ENCODE data around the gene ATRNL1.

Gene ATRNL1

GRCh38 chr10:115092258-115092554 is 959 bp upstream of the ATRNL1 start:
- DNase-seq (ENCODE audit: extremely low spot score), result no peak
- ChIA-PET CTCF (no interaction called here), POLR2A (interaction anchor here (0.9 kb wide), 1 partner anchor 155 kb away, joined by 4 read pairs; the partner anchor contains the start of gene TRUB1)
- TF ChIP-seq SUZ12 (IDR thresholded peaks at IDR 0.05) (no peak), BHLHE40 (IDR thresholded peaks at IDR 0.05; ENCODE audit: borderline replicate concordance) (no peak), ZNF384 (IDR thresholded peaks at IDR 0.05) (no peak), HDGF (IDR thresholded peaks at IDR 0.05; ENCODE audit: borderline replicate concordance) (no peak), ARNT (IDR thresholded peaks at IDR 0.05) (no peak), SP1 (IDR thresholded peaks at IDR 0.05) (no peak), FOXM1 (IDR thresholded peaks at IDR 0.05; ENCODE audit: borderline replicate concordance) (no peak), FOXA1 (IDR thresholded peaks at IDR 0.05) (no peak), CTBP1 (IDR thresholded peaks at IDR 0.05; ENCODE audit: borderline replicate concordance) (no peak), PKNOX1 (IDR thresholded peaks at IDR 0.05) (no peak)

- ChIA-PET POLR2A (interaction anchor here (0.9 kb wide), 1 partner anchor 155 kb away, joined by 4 read pairs; the partner anchor contains the start of gene TRUB1), CTCF (no interaction called here)
- TF ChIP-seq CTBP1 (IDR thresholded peaks at IDR 0.05; ENCODE audit: borderline replicate concordance) (no peak), FOXM1 (IDR thresholded peaks at IDR 0.05; ENCODE audit: borderline replicate concordance) (peak; percentile 79; the same call in 1 of the 2 replicates), LEF1 (IDR thresholded peaks at IDR 0.05; ENCODE audit: borderline replicate concordance) (0 out of 2 replicates have a peak, but pooled peaks have one; percentile 61), ARNT (IDR thresholded peaks at IDR 0.05) (0 out of 2 replicates have a peak, but pooled peaks have one; percentile 6), L3MBTL2 (conservative IDR thresholded peaks at IDR 0.05) (peak; percentile 97), PKNOX1 (IDR thresholded peaks at IDR 0.05) (no peak)
- peak; percentile 69 for DNase-seq (ENCODE audit: extremely low spot score)
Measured at GRCh38 chr10:115092555-115093285, 445 bp upstream of the ATRNL1 start.

GRCh38 chr10:115093776-115094408 is 727 bp downstream of the ATRNL1 start:
- peak; percentile 65 for DNase-seq (ENCODE audit: extremely low spot score)
- ChIA-PET CTCF (interaction anchor here (1.0 kb wide), 1 partner anchor 10 kb away, joined by 3 read pairs; no protein-coding TSS in a partner anchor), POLR2A (no interaction called here)
- TF ChIP-seq CTBP1 (IDR thresholded peaks at IDR 0.05; ENCODE audit: borderline replicate concordance), result no peak
- TF ChIP-seq ZNF384 (IDR thresholded peaks at IDR 0.05), result no peak
- no peak for TF ChIP-seq TARDBP (IDR thresholded peaks at IDR 0.05)
- no peak for TF ChIP-seq ARNT (IDR thresholded peaks at IDR 0.05)
- TF ChIP-seq SP1 (IDR thresholded peaks at IDR 0.05), result no peak

GRCh38 chr10:115094416-115095140 is 1.4 kb downstream of the ATRNL1 start:
- CTCF ChIA-PET, result interaction anchor here (1.0 kb wide), 1 partner anchor 10 kb away, joined by 3 read pairs; no protein-coding TSS in a partner anchor
- TF ChIP-seq HDGF (IDR thresholded peaks at IDR 0.05; ENCODE audit: borderline replicate concordance) (no peak), ARNT (IDR thresholded peaks at IDR 0.05) (no peak), ZNF384 (IDR thresholded peaks at IDR 0.05) (no peak), SUZ12 (IDR thresholded peaks at IDR 0.05) (no peak), SP1 (IDR thresholded peaks at IDR 0.05) (no peak), FOXA1 (IDR thresholded peaks at IDR 0.05) (no peak), ELF4 (IDR thresholded peaks at IDR 0.05) (no peak), CTBP1 (IDR thresholded peaks at IDR 0.05; ENCODE audit: borderline replicate concordance) (no peak), PKNOX1 (IDR thresholded peaks at IDR 0.05) (no peak), FOXM1 (IDR thresholded peaks at IDR 0.05; ENCODE audit: borderline replicate concordance) (no peak), FOXK2 (IDR thresholded peaks at IDR 0.05) (no peak), L3MBTL2 (conservative IDR thresholded peaks at IDR 0.05) (no peak)
- POLR2A ChIA-PET, result no interaction called here
- no peak for DNase-seq (ENCODE audit: extremely low spot score)

GRCh38 chr10:115095758-115096157 is 2.6 kb downstream of the ATRNL1 start:
- CTCF ChIA-PET, result no interaction called here
- TF ChIP-seq HDGF (IDR thresholded peaks at IDR 0.05; ENCODE audit: borderline replicate concordance) (no peak), PKNOX1 (IDR thresholded peaks at IDR 0.05) (no peak), SP1 (IDR thresholded peaks at IDR 0.05) (no peak), CTBP1 (IDR thresholded peaks at IDR 0.05; ENCODE audit: borderline replicate concordance) (no peak), FOXA1 (IDR thresholded peaks at IDR 0.05) (no peak), BHLHE40 (IDR thresholded peaks at IDR 0.05; ENCODE audit: borderline replicate concordance) (no peak), ELF4 (IDR thresholded peaks at IDR 0.05) (no peak), FOXK2 (IDR thresholded peaks at IDR 0.05) (no peak), LEF1 (IDR thresholded peaks at IDR 0.05; ENCODE audit: borderline replicate concordance) (no peak)
- no peak for DNase-seq (ENCODE audit: extremely low spot score)
- POLR2A ChIA-PET, result interaction anchor here (0.7 kb wide), 1 partner anchor 22 kb away, joined by 3 read pairs; no protein-coding TSS in a partner anchor
